OCI-LY3 (cell line): ENCODE data around the gene EMD.

Experiments
- EZH2phosphoT487 ChIP-seq: fragments of 200-600 bp; shearing (Covaris generic); IDR thresholded peaks from 2 replicates; pipeline ENCODE4 v1.6.1; 2018; ENCODE audit warnings: antibody characterized with exemption, mixed run types, low read depth
- TF ChIP-seq, protein P1 (sequence below): fragments of 200-600, 300-600 bp; sonication (generic); IDR thresholded peaks from 2 replicates; pipeline ENCODE4 v1.5.1; 2014; ENCODE audit warnings: antibody characterized with exemption, low read length, low read depth

- TF ChIP-seq, protein P1, sequence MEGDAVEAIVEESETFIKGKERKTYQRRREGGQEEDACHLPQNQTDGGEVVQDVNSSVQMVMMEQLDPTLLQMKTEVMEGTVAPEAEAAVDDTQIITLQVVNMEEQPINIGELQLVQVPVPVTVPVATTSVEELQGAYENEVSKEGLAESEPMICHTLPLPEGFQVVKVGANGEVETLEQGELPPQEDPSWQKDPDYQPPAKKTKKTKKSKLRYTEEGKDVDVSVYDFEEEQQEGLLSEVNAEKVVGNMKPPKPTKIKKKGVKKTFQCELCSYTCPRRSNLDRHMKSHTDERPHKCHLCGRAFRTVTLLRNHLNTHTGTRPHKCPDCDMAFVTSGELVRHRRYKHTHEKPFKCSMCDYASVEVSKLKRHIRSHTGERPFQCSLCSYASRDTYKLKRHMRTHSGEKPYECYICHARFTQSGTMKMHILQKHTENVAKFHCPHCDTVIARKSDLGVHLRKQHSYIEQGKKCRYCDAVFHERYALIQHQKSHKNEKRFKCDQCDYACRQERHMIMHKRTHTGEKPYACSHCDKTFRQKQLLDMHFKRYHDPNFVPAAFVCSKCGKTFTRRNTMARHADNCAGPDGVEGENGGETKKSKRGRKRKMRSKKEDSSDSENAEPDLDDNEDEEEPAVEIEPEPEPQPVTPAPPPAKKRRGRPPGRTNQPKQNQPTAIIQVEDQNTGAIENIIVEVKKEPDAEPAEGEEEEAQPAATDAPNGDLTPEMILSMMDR, result no peak
- no peak for TF ChIP-seq EZH2phosphoT487
These were observed 22.1 kb downstream of the EMD start for GRCh38 chrX:154401045-154401799.
